Left lung (tissue), 10 donors: ENCODE measurements around the gene ANKRD33B. TPM values are rescaled to one million over a fixed set of nuclear protein-coding genes. Genes with fewer than 3 reads are reported as not detected.

Experiments used
- ATAC-seq: fragments of 200-7000 bp; cut with Tn5 transposase; one replicate; pipeline ENCODE4 v1.9.1; 2020; ENCODE audit warnings: moderate library complexity
- DNase-seq, 4 donors: peaks; one replicate each; pipeline ENCODE4 v3.0.0-alpha.2; 2013 to 2020
- H3K27ac ChIP-seq, 2 donors: fragments of 200-600 bp; sonication (generic) in 1 of 2; one replicate each; pipeline versions ENCODE4 v1.5.0 to v1.8.0; 2020 to 2021
- H3K27me3 ChIP-seq, 2 donors: fragments of 200-600 bp; sonication (generic) in 1 of 2; one replicate each; pipeline versions ENCODE4 v1.5.0 to v1.8.0; 2020 to 2021
- H3K36me3 ChIP-seq, 2 donors: fragments of 200-600 bp; sonication (generic) in 1 of 2; one replicate each; pipeline versions ENCODE4 v1.5.0 to v1.8.0; 2020 to 2021
- H3K4me1 ChIP-seq, 2 donors: fragments of 200-600 bp; one replicate each; pipeline ENCODE4 v1.8.0; 2021
- H3K4me3 ChIP-seq, 2 donors: fragments of 200-600 bp; sonication (generic) in 1 of 2; one replicate each; pipeline versions ENCODE4 v1.5.0 to v1.8.0; 2020 to 2021; ENCODE audit warnings: mild to moderate bottlenecking in 1 of 2
- H3K9me3 ChIP-seq, 2 donors: fragments of 200-600 bp; sonication (generic) in 1 of 2; one replicate each; pipeline versions ENCODE4 v1.5.0 to v1.8.0; 2020 to 2021
- intact Hi-C, 2 donors: fragments of 100-400 bp; cut with DNase I; formaldehyde crosslinking; loops; one replicate each; pipeline versions ENCODE4 v1.11.2 to v1.14.2; 2022
- polyA plus RNA-seq, 6 donors: library from polyadenylated mRNA; unstranded; fragments of 120-200 nt; gene quantifications; one replicate each; pipeline ENCODE4 v1.2.1, GENCODE V29; 2013; ENCODE audit not compliant: insufficient read length in 6 of 6
- total RNA-seq, 2 donors: library from RNA; stranded (reverse); fragmentation: NEBNext Ultra II Directional; extraction: Animal tissue kit (Norgen Biotek cat#: 25700); gene quantifications; one replicate each; pipeline ENCODE4 v1.2.1, GENCODE V29; 2021
- TF ChIP-seq, protein P1 (sequence below), 2 donors: fragments of 200-600 bp; sonication (generic) in 1 of 2; IDR thresholded peaks; one replicate each; pipeline versions ENCODE4 v1.5.0 to v1.8.0; 2021; ENCODE audit warnings: antibody characterized with exemption in 2 of 2
- donor health status: DM: no; HTN: yes; CAD: no.
- donor health status: DM: no; HTN: no; CAD: no.

ANKRD33B gene
- total and polyA plus RNA-seq, 8 donors, result 0.53 to 6.3 (median 0.69) TPM

DNA sequence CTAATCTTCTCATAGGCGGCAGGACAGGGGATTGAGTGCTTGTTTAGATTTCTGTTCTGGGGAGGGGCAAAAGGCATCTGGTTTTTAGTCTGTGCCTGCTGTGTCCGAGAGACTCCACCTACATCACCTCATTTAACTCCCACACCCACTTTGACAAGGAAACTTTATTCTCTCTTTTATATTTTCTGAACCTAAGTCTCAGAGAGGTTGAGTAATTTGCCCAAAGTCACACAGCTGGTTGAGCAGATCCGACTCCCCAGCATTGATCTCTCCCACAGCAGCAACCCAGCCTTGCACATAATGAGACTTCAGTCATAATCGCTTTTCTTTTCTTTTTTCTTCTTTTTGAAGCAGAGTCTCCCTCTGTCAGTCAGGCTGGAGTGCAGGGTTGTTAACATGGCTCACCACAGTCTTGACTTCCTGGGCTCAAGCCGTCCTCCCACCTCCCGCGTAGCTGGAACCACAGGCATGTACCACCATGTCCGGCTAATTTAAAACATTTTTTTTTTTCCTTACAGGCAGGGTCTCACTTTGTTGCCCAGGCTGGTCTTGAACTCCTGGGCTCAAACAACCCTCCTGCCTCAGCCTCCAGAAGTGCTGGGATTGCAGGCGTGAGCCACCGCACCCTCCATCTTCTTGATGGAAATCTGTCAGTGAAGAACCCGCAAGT is 36.5 kb upstream of the ANKRD33B start:
- ATAC-seq, result no peak
- TF ChIP-seq, protein P1, sequence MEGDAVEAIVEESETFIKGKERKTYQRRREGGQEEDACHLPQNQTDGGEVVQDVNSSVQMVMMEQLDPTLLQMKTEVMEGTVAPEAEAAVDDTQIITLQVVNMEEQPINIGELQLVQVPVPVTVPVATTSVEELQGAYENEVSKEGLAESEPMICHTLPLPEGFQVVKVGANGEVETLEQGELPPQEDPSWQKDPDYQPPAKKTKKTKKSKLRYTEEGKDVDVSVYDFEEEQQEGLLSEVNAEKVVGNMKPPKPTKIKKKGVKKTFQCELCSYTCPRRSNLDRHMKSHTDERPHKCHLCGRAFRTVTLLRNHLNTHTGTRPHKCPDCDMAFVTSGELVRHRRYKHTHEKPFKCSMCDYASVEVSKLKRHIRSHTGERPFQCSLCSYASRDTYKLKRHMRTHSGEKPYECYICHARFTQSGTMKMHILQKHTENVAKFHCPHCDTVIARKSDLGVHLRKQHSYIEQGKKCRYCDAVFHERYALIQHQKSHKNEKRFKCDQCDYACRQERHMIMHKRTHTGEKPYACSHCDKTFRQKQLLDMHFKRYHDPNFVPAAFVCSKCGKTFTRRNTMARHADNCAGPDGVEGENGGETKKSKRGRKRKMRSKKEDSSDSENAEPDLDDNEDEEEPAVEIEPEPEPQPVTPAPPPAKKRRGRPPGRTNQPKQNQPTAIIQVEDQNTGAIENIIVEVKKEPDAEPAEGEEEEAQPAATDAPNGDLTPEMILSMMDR (IDR thresholded peaks at IDR 0.05), result no peak
- H3K9me3 ChIP-seq, result no peaks in the 10 kb centered on the region
- H3K27ac ChIP-seq, result no peak overlapping the region
- no peak overlapping the region for H3K4me3 ChIP-seq
- DNase-seq, result no peak
- intact Hi-C loops, result no loop called here
- no peaks in the 10 kb centered on the region for H3K27me3 ChIP-seq
- H3K36me3 ChIP-seq, result no peaks in the 10 kb centered on the region
- H3K4me1 ChIP-seq, result peaks cover 0 to 4% of the 10 kb centered on the region in 2 donors

DNA sequence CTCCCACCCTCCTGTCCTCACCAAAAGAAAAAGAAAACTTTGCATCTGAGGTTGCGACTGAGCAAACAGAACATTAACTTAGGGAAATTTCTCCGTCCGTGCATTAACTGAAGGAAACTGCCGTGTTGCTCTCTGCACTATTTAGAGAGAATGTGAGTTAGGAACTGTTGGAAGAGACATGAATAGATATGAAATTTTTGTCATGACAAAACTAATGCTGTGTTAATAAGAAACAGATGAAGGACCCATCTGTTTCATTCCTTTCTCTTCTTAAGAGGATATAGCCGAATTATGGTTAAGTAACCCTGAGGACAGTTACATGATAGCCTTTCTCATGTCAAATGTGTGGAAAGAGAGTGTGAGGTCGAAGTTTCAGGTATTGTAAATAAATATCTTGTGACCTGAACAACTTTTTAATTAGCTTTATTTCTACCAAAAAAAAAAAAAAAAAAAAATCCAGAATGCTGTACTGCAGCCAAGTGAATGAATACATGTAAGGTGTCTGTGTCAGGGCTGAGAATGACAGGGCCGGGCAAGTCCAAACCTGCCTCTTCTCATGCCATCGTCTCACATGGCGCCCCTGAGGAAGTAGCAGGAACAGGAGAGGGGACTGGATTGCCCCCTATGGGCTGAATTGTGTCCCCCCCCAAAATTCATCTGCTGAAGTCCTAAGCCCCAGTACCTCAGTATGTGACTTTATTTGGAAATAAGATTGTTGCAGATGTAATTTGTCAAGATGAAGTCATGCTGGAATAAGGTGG is 35.6 kb upstream of the ANKRD33B start:
- Histone ChIP-seq H3K27ac (no peak overlapping the region), H3K27me3 (peaks cover 0 to 7% of the 10 kb centered on the region in 2 donors), H3K4me3 (no peak overlapping the region), H3K4me1 (peaks cover 0 to 4% of the 10 kb centered on the region in 2 donors), H3K9me3 (no peaks in the 10 kb centered on the region), H3K36me3 (no peaks in the 10 kb centered on the region)
- intact Hi-C loops, result no loop called here
- ATAC-seq, result no peak
- TF ChIP-seq, protein P1 (IDR thresholded peaks at IDR 0.05), result no peak
- no peak for DNase-seq

DNA sequence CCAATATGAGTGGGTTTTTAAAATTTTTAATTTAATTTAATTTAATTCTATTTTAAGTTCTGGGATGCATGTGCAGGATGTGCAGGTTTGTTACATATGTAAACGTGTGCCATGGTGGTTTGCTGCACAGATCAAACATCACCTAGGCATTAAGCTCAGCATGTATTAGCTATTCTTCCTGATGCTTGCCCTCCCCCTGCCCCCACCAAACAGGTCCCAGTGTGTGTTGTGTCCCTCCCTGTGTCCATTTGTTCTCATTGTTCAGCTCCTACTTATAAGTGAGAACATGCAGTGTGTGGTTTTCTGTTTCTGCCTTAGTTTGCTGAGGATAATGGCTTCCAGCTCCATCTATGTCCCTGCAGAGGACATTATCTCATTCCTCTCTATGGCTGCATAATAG is 35.0 kb upstream of the ANKRD33B start:
- Histone ChIP-seq H3K4me3 (no peak overlapping the region), H3K4me1 (peaks cover 0 to 8% of the 10 kb centered on the region in 2 donors), H3K36me3 (no peaks in the 10 kb centered on the region), H3K27me3 (peaks cover 0 to 13% of the 10 kb centered on the region in 2 donors), H3K27ac (no peak overlapping the region), H3K9me3 (no peaks in the 10 kb centered on the region)
- TF ChIP-seq, protein P1 (IDR thresholded peaks at IDR 0.05), result no peak
- ATAC-seq (no peak), DNase-seq (no peak)
- intact Hi-C loops, result no loop called here

DNA sequence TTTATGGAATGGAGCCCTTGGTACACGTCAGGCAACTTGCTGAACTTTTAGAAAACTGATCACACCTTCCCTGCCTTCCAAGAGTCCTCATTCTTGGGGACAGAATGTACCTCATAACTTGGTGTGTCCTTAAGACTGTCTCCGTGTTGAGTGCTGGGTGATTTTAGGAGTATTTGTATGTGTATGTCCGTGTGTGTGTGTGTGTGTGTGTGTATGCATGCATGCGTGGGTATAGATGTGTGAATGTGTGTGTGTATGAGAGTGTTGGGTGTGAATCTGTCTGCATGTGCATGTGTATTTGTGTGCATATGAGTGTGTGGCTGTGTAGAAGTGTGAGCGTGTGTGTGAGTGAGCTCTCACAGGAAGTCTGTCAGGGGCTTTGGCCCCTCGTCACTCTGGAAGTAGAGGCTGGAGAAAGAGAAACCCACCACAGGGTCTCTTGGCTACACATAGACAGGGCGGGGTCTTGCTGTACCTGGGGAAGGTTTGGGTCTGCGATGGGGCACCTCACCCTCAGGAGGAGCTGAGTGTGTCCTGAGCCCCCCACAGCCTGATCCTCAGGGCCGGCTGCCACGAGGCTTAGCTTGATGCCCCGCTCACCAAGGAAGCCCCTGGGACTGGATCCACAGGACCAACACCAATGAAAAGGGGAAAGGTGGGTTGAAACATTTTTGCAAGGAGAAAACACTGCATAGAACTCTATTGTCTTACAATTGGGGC is 33.1 kb upstream of the ANKRD33B start:
- Histone ChIP-seq H3K4me3 (no peak overlapping the region), H3K4me1 (peaks cover 0 to 5% of the 10 kb centered on the region in 2 donors), H3K9me3 (no peaks in the 10 kb centered on the region), H3K27me3 (peaks cover 0 to 15% of the 10 kb centered on the region in 2 donors), H3K27ac (no peak overlapping the region), H3K36me3 (no peaks in the 10 kb centered on the region)
- no peak for DNase-seq
- TF ChIP-seq, protein P1 (IDR thresholded peaks at IDR 0.05), result no peak
- ATAC-seq, result no peak
- intact Hi-C loops, result no loop called here

DNA sequence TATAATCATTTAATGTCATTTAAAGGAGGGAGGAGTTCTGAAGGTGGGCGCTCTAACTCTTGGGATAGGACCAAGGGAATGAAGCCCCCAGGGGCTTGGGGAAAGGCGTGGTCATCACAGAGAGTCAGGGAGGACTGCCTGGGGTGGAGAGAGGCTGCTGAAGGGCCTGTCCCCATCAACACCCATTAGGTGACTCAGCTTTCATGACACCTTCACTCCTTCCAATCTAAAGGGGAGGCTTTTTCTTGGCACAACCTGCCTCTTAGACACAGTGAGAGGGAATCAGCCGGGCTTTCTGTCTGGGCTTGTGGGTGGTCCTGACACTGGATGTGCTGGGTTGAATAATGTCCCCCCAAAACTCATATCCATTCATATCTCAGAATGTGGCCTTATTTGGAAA is 31.4 kb upstream of the ANKRD33B start:
- no peak overlapping the region for H3K27ac ChIP-seq
- H3K4me1 ChIP-seq, result peaks cover 0 to 12% of the 10 kb centered on the region in 2 donors
- H3K4me3 ChIP-seq, result no peak overlapping the region
- H3K9me3 ChIP-seq, result no peaks in the 10 kb centered on the region
- no peak for ATAC-seq
- DNase-seq, result no peak
- TF ChIP-seq, protein P1 (IDR thresholded peaks at IDR 0.05), result no peak
- H3K36me3 ChIP-seq, result no peaks in the 10 kb centered on the region
- peaks cover 0 to 18% of the 10 kb centered on the region in 2 donors for H3K27me3 ChIP-seq
- intact Hi-C loops, result no loop called here
